Gastrocnemius medialis (tissue), 4 donors: Measurements from ENCODE around the gene ROBO1.

ENCODE experiments used
- POLR2A ChIP-seq, 2 donors: fragments of 450-650 bp; IDR thresholded peaks; one replicate each; pipeline ENCODE4 v1.6.1; 2017; ENCODE audit warnings: antibody characterized with exemption in 2 of 2, mild to moderate bottlenecking in 2 of 2, moderate library complexity in 2 of 2
- TF ChIP-seq, protein P1 (sequence below), 5 experiments: fragments of 450-650 bp in 3 of 5; fragments of 200-600 bp in 2 of 5; sonication (generic) in 2 of 5; IDR thresholded peaks in 4 of 5; conservative IDR thresholded peaks in 1 of 5; 1 replicate in 4 of 5; 2 replicates in 1 of 5; pipeline ENCODE4 v1.5.1; 2016 to 2019; ENCODE audit warnings: antibody characterized with exemption in 5 of 5, mild to moderate bottlenecking in 3 of 5, moderate library complexity in 3 of 5

DNA sequence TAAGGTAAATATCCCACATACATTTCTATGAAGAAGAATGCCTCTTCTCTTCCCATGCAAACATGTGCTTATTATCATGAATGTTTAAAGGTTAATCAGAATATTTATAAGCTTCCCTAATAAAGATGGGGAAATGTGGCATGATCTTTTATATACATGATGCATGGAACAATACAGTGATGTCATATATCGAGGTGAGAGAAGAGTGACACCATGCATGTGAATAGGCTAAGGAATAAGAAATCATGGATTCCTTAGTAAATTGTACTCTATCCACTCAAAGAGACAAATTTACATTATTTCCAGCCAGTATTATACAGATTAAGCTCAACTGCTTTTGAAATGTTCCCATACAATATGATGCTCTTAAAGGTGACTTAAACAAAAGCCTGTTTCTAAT lies 1035.3 kb downstream of the ROBO1 start:
- TF ChIP-seq, protein P1, sequence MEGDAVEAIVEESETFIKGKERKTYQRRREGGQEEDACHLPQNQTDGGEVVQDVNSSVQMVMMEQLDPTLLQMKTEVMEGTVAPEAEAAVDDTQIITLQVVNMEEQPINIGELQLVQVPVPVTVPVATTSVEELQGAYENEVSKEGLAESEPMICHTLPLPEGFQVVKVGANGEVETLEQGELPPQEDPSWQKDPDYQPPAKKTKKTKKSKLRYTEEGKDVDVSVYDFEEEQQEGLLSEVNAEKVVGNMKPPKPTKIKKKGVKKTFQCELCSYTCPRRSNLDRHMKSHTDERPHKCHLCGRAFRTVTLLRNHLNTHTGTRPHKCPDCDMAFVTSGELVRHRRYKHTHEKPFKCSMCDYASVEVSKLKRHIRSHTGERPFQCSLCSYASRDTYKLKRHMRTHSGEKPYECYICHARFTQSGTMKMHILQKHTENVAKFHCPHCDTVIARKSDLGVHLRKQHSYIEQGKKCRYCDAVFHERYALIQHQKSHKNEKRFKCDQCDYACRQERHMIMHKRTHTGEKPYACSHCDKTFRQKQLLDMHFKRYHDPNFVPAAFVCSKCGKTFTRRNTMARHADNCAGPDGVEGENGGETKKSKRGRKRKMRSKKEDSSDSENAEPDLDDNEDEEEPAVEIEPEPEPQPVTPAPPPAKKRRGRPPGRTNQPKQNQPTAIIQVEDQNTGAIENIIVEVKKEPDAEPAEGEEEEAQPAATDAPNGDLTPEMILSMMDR (IDR thresholded peaks at IDR 0.05 in 4 of 5, conservative IDR thresholded peaks at IDR 0.05 in 1 of 5), result no peak
- no peak for TF ChIP-seq POLR2A (IDR thresholded peaks at IDR 0.05)
